Natural killer cell (primary cell): ENCODE measurements around the gene DPH2. TPM values are rescaled to one million over a fixed set of nuclear protein-coding genes. Genes with fewer than 3 reads are reported as not detected.
A peak's percentile ranks its signal among the peaks of the same experiment; 100 is the strongest.

Source experiments
- ATAC-seq, 3 donors: fragments of 150-1000 bp in 2 of 3; fragments of 200-7000 bp in 1 of 3; cut with Tn5 transposase; 1 replicate in 1 of 3; 2 replicates in 2 of 3; pipeline ENCODE4 v1.10.0; 2021; ENCODE audit warnings: mild to moderate bottlenecking in 2 of 3, moderate library complexity in 2 of 3
- DNase-seq, 2 donors: peaks; one replicate each; pipeline versions ENCODE4 v3.0.0 to v3.0.0-alpha.2; 2013 to 2021; ENCODE audit warnings: mixed read lengths in 1 of 2
- H3K27ac ChIP-seq: one replicate; pipeline ENCODE4 v1.5.1; 2013; ENCODE audit warnings: mild to moderate bottlenecking, low read length
- H3K27me3 ChIP-seq: one replicate; pipeline ENCODE4 v1.6.1; 2013; ENCODE audit warnings: low read length; ENCODE audit not compliant: control insufficient read depth, insufficient read depth
- H3K36me3 ChIP-seq: one replicate; pipeline ENCODE4 v1.6.1; 2013; ENCODE audit warnings: low read length; ENCODE audit not compliant: control insufficient read depth, insufficient read depth
- H3K4me1 ChIP-seq: one replicate; pipeline ENCODE4 v1.6.1; 2013; ENCODE audit warnings: low read length; ENCODE audit not compliant: control insufficient read depth, insufficient read depth
- H3K4me3 ChIP-seq: one replicate; pipeline ENCODE4 v1.5.1; 2013; ENCODE audit warnings: low read length
- H3K9me3 ChIP-seq: one replicate; pipeline ENCODE4 v1.6.1; 2013; ENCODE audit warnings: low read length; ENCODE audit not compliant: control insufficient read depth, insufficient read depth
- H3K27ac Mint-ChIP-seq, 2 donors: one replicate each; pipeline ENCODE4 v1.8.0; 2022; ENCODE audit warnings: mild to moderate bottlenecking in 2 of 2, mixed read lengths in 2 of 2, moderate library complexity in 1 of 2
- H3K27me3 Mint-ChIP-seq, 2 donors: one replicate each; pipeline ENCODE4 v1.8.0; 2022; ENCODE audit warnings: low read depth in 2 of 2, mixed read lengths in 2 of 2
- H3K36me3 Mint-ChIP-seq: one replicate; pipeline ENCODE4 v1.8.0; 2022; ENCODE audit warnings: mixed read lengths
- H3K4me1 Mint-ChIP-seq, 2 donors: one replicate each; pipeline ENCODE4 v1.8.0; 2022; ENCODE audit warnings: mixed read lengths in 2 of 2
- H3K4me3 Mint-ChIP-seq: one replicate; pipeline ENCODE4 v1.8.0; 2022; ENCODE audit warnings: mild to moderate bottlenecking, moderate library complexity, mixed read lengths
- H3K9me3 Mint-ChIP-seq, 2 donors: one replicate each; pipeline ENCODE4 v1.8.0; 2022; ENCODE audit warnings: mixed read lengths in 2 of 2
- CTCF ChIP-seq: fragments of 200-600 bp; IDR thresholded peaks from one replicate; pipeline ENCODE4 v1.8.0; 2022; ENCODE audit warnings: antibody characterized with exemption
- WGBS: methylation state at CpG from one replicate; pipeline ENCODE4 v1.1.7; 2013; ENCODE audit warnings: missing lambda C conversion rate; ENCODE audit not compliant: insufficient coverage; 5-methylcytosine and 5-hydroxymethylcytosine counted together
- intact Hi-C: fragments of 100-400 bp; cut with micrococcal nuclease; formaldehyde crosslinking; loops from one replicate; pipeline ENCODE4 v1.14.2; 2022
- total RNA-seq, 4 donors: library from RNA; stranded (reverse); fragments of 120-200 nt in 1 of 4; gene quantifications; one replicate each; pipeline versions ENCODE4 v1.2.3 to v1.2.4, GENCODE V29; 2013 to 2022

The DPH2 gene
- total RNA-seq, 3 donors from 2014 or later (not counting 1 experiment from before 2014, with no cell fraction given): 18.2 to 27.3 (median 18.8) TPM

DNA sequence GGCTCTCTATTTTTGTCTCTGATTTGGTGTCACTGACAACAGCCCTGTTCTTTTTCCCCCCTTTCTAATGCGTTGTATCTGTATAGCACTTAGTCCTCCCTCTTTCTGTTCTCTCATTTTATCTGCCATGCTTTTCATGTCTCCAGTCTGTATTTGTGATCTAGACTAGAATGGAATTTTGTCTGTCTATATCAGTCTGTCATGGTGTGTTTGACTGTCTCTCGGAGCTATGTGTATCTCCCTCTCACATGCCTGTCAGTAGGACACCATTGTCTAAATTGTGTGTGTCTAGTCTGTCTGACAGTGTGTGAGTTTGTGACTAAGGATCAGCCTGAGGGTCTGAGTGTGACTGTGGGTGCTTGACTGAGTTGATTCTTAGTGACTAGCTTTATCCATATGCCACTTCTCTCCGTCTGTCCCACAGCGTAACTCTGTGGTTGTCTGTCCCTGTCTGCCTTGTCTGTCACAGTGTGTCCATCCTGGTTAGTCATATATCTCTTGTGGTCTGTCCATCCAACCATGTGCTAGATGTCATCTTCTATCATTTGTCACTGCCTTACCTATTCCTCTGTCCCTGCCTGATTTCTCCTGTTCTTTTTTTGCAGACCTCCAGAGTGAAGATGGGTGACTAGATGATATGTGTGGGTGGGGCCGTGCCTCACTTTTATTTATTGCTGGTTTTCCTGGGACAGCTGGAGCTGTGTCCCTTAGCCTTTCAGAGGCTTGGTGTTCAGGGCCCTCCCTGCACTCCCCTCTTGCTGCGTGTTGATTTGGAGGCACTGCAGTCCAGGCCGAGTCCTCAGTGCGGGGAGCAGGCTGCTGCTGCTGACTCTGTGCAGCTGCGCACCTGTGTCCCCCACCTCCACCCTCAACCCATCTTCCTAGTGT, 7.8 kb downstream of the DPH2 start:
- Mint-ChIP-seq H3K4me3 (peak overlapping the region; percentile 56), H3K4me1 (peaks cover 41 to 68% of the 10 kb centered on the region in 2 donors), H3K27ac (peak overlapping the region in 1 of 2 donors; percentile 91), H3K36me3 (peaks cover 9% of the 10 kb centered on the region), H3K27me3 (no peaks in the 10 kb centered on the region), H3K9me3 (no peaks in the 10 kb centered on the region)
- Histone ChIP-seq H3K9me3 (no peaks in the 10 kb centered on the region), H3K36me3 (peaks cover 18% of the 10 kb centered on the region), H3K27ac (no peak overlapping the region), H3K4me1 (peaks cover 49% of the 10 kb centered on the region), H3K27me3 (no peaks in the 10 kb centered on the region), H3K4me3 (no peak overlapping the region)
- ATAC-seq (no peak), DNase-seq (no peak)
- intact Hi-C loops: no loop called here
- TF ChIP-seq CTCF: no peak
- 96% methylated on average over 7 of the region's 9 CpGs for WGBS

DNA sequence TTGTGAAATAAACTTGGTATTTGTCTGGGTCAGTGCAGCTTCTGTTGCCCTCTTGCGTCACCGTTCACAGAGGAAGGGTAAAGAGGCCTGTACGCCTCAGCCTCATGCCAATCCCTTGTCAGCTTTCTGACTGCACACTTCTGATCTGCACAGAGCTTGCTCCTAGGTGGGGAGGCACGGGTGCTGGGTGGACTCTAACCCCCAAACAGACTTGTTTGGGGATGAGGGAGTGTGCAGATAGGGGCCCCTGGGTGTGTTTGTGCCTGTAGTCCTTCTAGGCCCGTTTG, 8.4 kb downstream of the DPH2 start:
- Mint-ChIP-seq H3K27me3 (no peaks in the 10 kb centered on the region), H3K4me1 (peaks cover 40 to 73% of the 10 kb centered on the region in 2 donors), H3K27ac (no peak overlapping the region), H3K36me3 (peaks cover 9% of the 10 kb centered on the region), H3K4me3 (peak overlapping the region; percentile 76), H3K9me3 (no peaks in the 10 kb centered on the region)
- Histone ChIP-seq H3K27me3 (no peaks in the 10 kb centered on the region), H3K4me1 (peaks cover 49% of the 10 kb centered on the region), H3K27ac (no peak overlapping the region), H3K36me3 (peaks cover 18% of the 10 kb centered on the region), H3K9me3 (no peaks in the 10 kb centered on the region), H3K4me3 (no peak overlapping the region)
- no peak for ATAC-seq
- WGBS: 79% methylated on average over 5 of the region's 5 CpGs
- intact Hi-C loops: no loop called here
- no peak for DNase-seq
- no peak for TF ChIP-seq CTCF

GRCh38 chr1:43978551-43979260, 8.9 kb downstream of the DPH2 start, which contains the start of gene B4GALT2:
Gene B4GALT2 (plus strand): TSS chr1:43979210. CDS start chr1:43981161, 1,951 bp downstream.
- Mint-ChIP-seq H3K4me1 (peaks cover 35 to 70% of the 10 kb centered on the region in 2 donors), H3K27ac (peak within 1 kb of the TSS in 1 of 2 donors; percentile 60), H3K36me3 (peaks cover 9% of the 10 kb centered on the region), H3K4me3 (peak within 1 kb of the TSS; percentile 90), H3K27me3 (no peaks in the 10 kb centered on the region), H3K9me3 (no peaks in the 10 kb centered on the region)
- Histone ChIP-seq H3K4me3 (peak within 1 kb of the TSS; percentile 39), H3K27ac (no peak within 1 kb of the TSS), H3K27me3 (no peaks in the 10 kb centered on the region), H3K36me3 (peaks cover 18% of the 10 kb centered on the region), H3K9me3 (no peaks in the 10 kb centered on the region), H3K4me1 (peaks cover 49% of the 10 kb centered on the region)
- peak in 2 of 3 donors; percentile 28 to 32 for ATAC-seq
- DNase-seq: peak; percentile 53 to 63
- WGBS: 8% methylated on average over 54 of the region's 54 CpGs
- intact Hi-C loops: no loop called here
- TF ChIP-seq CTCF: no peak
